IPS-18c (cell line): ENCODE measurements around the gene VIPR2.
"Not testable (repeated sequence)": the region's sequence is repeated elsewhere in the genome, so short reads cannot be mapped to it uniquely, and the experiment has no call there.

ENCODE experiments used
- H3K4me3 ChIP-seq: 2 replicates; pipeline ENCODE4 v1.7.0; 2013; ENCODE audit warnings: low read depth, mild to moderate bottlenecking, low read length, moderate library complexity; ENCODE audit not compliant: insufficient read depth
- H3K9me3 ChIP-seq: one replicate; pipeline ENCODE4 v1.6.1; 2013; ENCODE audit warnings: mild to moderate bottlenecking, low read length, moderate library complexity; ENCODE audit not compliant: control insufficient read depth, insufficient read depth

VIPR2 gene

GRCh38 chr7:159127691-159128642 is 16.7 kb downstream of the VIPR2 start:
- Histone ChIP-seq H3K9me3 (no peaks in the 10 kb centered on the region), H3K4me3 (no peak overlapping the region)

- Histone ChIP-seq H3K9me3 (no peaks in the 10 kb centered on the region), H3K4me3 (no peak overlapping the region)
Observed at GRCh38 chr7:159126311-159127260, 18.1 kb downstream of the VIPR2 start.

GRCh38 chr7:159125955-159126270 is 18.8 kb downstream of the VIPR2 start:
- Histone ChIP-seq H3K4me3 (no peak overlapping the region), H3K9me3 (no peaks in the 10 kb centered on the region)

GRCh38 chr7:159125104-159125954 is 19.3 kb downstream of the VIPR2 start:
- no peaks in the 10 kb centered on the region for H3K9me3 ChIP-seq
- H3K4me3 ChIP-seq, result no peak overlapping the region

GRCh38 chr7:159123793-159124192 is 20.9 kb downstream of the VIPR2 start:
- H3K9me3 ChIP-seq, H3K4me3 ChIP-seq: not testable (repeated sequence)

- not testable (repeated sequence) for H3K4me3 ChIP-seq, H3K9me3 ChIP-seq
Observed at GRCh38 chr7:159123294-159123693, 21.4 kb downstream of the VIPR2 start.

- Histone ChIP-seq H3K4me3 (no peak overlapping the region), H3K9me3 (no peaks in the 10 kb centered on the region)
Observed at GRCh38 chr7:159122276-159122675, 22.4 kb downstream of the VIPR2 start.

GRCh38 chr7:159121476-159121875 is 23.2 kb downstream of the VIPR2 start:
- Histone ChIP-seq H3K4me3 (no peak overlapping the region), H3K9me3 (no peaks in the 10 kb centered on the region)

GRCh38 chr7:159121068-159121467 is 23.6 kb downstream of the VIPR2 start:
- Histone ChIP-seq H3K4me3 (no peak overlapping the region), H3K9me3 (no peaks in the 10 kb centered on the region)

- H3K4me3 ChIP-seq, result no peak overlapping the region
Observed at GRCh38 chr7:159120540-159120919, 24.1 kb downstream of the VIPR2 start.

GRCh38 chr7:159119851-159120539 is 24.7 kb downstream of the VIPR2 start:
- Histone ChIP-seq H3K9me3 (no peaks in the 10 kb centered on the region), H3K4me3 (no peak overlapping the region)

More at GRCh38 chr7:159120540-159120919, 24.1 kb downstream of the VIPR2 start:
- no peaks in the 10 kb centered on the region for H3K9me3 ChIP-seq

- Histone ChIP-seq H3K4me3 (no peak overlapping the region), H3K9me3 (no peaks in the 10 kb centered on the region)
Observed at GRCh38 chr7:159119026-159119741, 25.5 kb downstream of the VIPR2 start.

GRCh38 chr7:159118623-159119022 is 26.0 kb downstream of the VIPR2 start:
- no peak overlapping the region for H3K4me3 ChIP-seq

GRCh38 chr7:159118197-159118595 is 26.5 kb downstream of the VIPR2 start:
- H3K4me3 ChIP-seq, result no peak overlapping the region
- H3K9me3 ChIP-seq, result no peaks in the 10 kb centered on the region

More at GRCh38 chr7:159118623-159119022, 26.0 kb downstream of the VIPR2 start:
- H3K9me3 ChIP-seq, result no peaks in the 10 kb centered on the region

- Histone ChIP-seq H3K4me3 (no peak overlapping the region), H3K9me3 (no peaks in the 10 kb centered on the region)
Observed at GRCh38 chr7:159117366-159118196, 27.1 kb downstream of the VIPR2 start.
